ENCODE data around the gene ARMC12. TPM values are rescaled to one million over a fixed set of nuclear protein-coding genes. Genes with fewer than 3 reads are reported as not detected.

The ARMC12 gene
- polyA plus RNA-seq, 2 donors, result 0.27 to 0.96 TPM

DNA sequence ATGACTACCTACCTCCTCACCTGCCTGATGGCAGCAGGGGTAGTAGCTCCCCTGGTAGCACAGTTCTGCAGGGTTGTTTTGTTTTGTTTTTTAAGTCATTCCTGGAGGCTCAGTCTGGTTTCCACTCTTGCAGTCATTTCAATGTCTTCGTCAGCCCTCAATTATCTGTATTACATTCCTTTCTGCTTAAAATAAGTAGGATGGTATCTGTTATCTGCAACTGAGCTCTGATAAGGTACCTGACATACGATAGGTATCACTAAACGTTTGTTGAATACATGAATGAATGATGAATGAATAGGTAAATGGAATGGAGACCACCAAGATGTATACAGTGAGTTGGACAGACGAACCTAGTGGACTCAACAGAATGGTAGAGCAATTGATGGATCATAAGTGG, 32.4 kb downstream of the ARMC12 start:
- no peaks in the 10 kb centered on the region for H3K36me3 ChIP-seq (ENCODE audit: control insufficient read depth in 2 of 2, insufficient read depth in 2 of 2, low read length in 1 of 2)
- H3K4me3 ChIP-seq (ENCODE audit: low read depth in 1 of 2, low read length in 2 of 2), result no peak overlapping the region
- H3K4me1 ChIP-seq (ENCODE audit: control insufficient read depth in 2 of 2, insufficient read depth in 2 of 2, low read length in 1 of 2), result no peaks in the 10 kb centered on the region
- WGBS, 2 donors, result 72 to 74% methylated on average over 4 of the region's 4 CpGs
- no peak overlapping the region for H3K27ac ChIP-seq (ENCODE audit: low read depth in 2 of 2, low read length in 1 of 2)
- H3K9me3 ChIP-seq (ENCODE audit: control insufficient read depth in 2 of 2, insufficient read depth in 1 of 2, low read depth in 1 of 2, low read length in 1 of 2), result no peaks in the 10 kb centered on the region
- peaks cover 0 to 2% of the 10 kb centered on the region in 2 donors for H3K27me3 ChIP-seq (ENCODE audit: control insufficient read depth in 1 of 2, insufficient read depth in 2 of 2, low read length in 2 of 2)

DNA sequence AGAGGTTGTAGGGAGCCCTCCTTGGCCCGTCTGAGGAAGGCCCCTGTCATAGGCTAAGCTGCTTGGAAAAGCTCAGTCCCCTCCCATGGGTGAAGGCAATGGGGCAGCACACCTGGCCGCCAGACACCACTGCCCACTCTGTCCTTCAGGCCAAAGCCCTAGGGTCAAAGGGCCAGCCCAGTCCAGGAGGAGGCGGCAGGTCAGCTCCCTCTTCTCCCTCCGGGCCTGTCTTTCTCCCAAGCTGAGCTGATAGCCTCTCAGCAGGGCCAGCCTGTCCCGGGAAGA, 34.5 kb downstream of the ARMC12 start:
- Histone ChIP-seq H3K27me3 (ENCODE audit: control insufficient read depth in 1 of 2, insufficient read depth in 2 of 2, low read length in 2 of 2) (no peaks in the 10 kb centered on the region), H3K9me3 (ENCODE audit: control insufficient read depth in 2 of 2, insufficient read depth in 1 of 2, low read depth in 1 of 2, low read length in 1 of 2) (no peaks in the 10 kb centered on the region), H3K27ac (ENCODE audit: low read depth in 2 of 2, low read length in 1 of 2) (no peak overlapping the region), H3K36me3 (ENCODE audit: control insufficient read depth in 2 of 2, insufficient read depth in 2 of 2, low read length in 1 of 2) (no peaks in the 10 kb centered on the region), H3K4me3 (ENCODE audit: low read depth in 1 of 2, low read length in 2 of 2) (no peak overlapping the region), H3K4me1 (ENCODE audit: control insufficient read depth in 2 of 2, insufficient read depth in 2 of 2, low read length in 1 of 2) (no peaks in the 10 kb centered on the region)
- 65 to 73% methylated on average over 5 of the region's 5 CpGs for WGBS, 2 donors

DNA sequence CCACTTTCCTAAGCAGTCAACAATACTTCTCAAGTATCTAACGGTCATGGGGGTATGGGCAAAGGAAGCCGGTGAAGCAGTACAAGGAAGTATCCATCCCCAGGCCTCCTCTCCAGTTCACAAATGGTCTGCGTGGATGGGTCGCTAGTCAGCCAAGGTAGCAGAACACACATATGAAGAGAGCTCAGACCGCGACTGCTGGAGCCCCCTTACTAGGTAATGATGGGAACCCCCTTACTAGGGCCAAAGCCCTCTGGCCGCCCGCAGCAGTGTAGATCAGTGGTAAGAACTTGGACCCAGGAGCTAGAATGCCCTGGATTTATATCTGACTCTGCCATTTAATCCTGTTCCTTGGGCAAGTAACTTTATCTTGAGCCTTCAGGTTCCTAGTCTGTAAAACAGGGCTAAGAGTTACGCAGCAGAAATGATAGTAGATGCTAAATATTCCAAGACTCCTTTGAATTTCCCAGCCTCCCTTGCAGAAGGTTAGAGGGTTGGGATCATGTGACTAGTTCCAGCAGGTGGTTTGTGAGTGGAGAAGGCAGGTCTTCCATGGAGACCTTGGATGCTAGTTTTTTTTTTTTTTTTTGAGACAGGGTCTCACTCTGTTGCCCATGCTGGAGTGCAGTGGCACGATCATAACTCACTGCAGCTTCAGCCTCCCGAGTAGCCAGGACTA, 37.4 kb downstream of the ARMC12 start:
- H3K27ac ChIP-seq (ENCODE audit: low read depth in 2 of 2, low read length in 1 of 2), result no peak overlapping the region
- H3K36me3 ChIP-seq (ENCODE audit: control insufficient read depth in 2 of 2, insufficient read depth in 2 of 2, low read length in 1 of 2), result no peaks in the 10 kb centered on the region
- 81 to 85% methylated on average over 11 of the region's 11 CpGs for WGBS, 2 donors
- H3K9me3 ChIP-seq (ENCODE audit: control insufficient read depth in 2 of 2, insufficient read depth in 1 of 2, low read depth in 1 of 2, low read length in 1 of 2), result no peaks in the 10 kb centered on the region
- H3K4me1 ChIP-seq (ENCODE audit: control insufficient read depth in 2 of 2, insufficient read depth in 2 of 2, low read length in 1 of 2), result peaks cover 0 to 5% of the 10 kb centered on the region in 2 donors
- H3K4me3 ChIP-seq (ENCODE audit: low read depth in 1 of 2, low read length in 2 of 2), result no peak overlapping the region
- peaks cover 0 to 5% of the 10 kb centered on the region in 2 donors for H3K27me3 ChIP-seq (ENCODE audit: control insufficient read depth in 1 of 2, insufficient read depth in 2 of 2, low read length in 2 of 2)

DNA sequence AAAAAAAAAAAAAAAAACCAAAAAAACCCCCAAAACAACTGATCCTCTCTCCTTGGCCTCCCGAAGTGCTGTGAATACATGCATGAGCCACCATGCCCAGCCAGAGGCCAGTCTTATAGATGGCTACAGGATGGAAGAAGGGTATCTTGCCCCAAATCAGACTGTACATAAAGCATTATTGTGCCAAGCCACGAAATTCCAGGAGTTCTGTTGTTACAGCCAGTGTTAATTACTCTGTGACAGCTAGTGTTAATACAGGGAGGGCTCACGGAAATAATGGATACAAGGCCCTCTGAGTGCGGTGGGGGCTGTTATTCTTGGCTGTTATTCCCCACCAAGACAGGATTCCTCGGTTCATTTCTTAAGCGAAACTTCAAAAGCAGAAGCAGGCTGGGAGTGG, 38.2 kb downstream of the ARMC12 start:
- Histone ChIP-seq H3K9me3 (ENCODE audit: control insufficient read depth in 2 of 2, insufficient read depth in 1 of 2, low read depth in 1 of 2, low read length in 1 of 2) (no peaks in the 10 kb centered on the region), H3K4me3 (ENCODE audit: low read depth in 1 of 2, low read length in 2 of 2) (no peak overlapping the region), H3K27me3 (ENCODE audit: control insufficient read depth in 1 of 2, insufficient read depth in 2 of 2, low read length in 2 of 2) (peaks cover 0 to 5% of the 10 kb centered on the region in 2 donors), H3K27ac (ENCODE audit: low read depth in 2 of 2, low read length in 1 of 2) (no peak overlapping the region), H3K36me3 (ENCODE audit: control insufficient read depth in 2 of 2, insufficient read depth in 2 of 2, low read length in 1 of 2) (no peaks in the 10 kb centered on the region), H3K4me1 (ENCODE audit: control insufficient read depth in 2 of 2, insufficient read depth in 2 of 2, low read length in 1 of 2) (peaks cover 0 to 5% of the 10 kb centered on the region in 2 donors)
- WGBS, 2 donors, result 72 to 76% methylated on average over 6 of the region's 6 CpGs

DNA sequence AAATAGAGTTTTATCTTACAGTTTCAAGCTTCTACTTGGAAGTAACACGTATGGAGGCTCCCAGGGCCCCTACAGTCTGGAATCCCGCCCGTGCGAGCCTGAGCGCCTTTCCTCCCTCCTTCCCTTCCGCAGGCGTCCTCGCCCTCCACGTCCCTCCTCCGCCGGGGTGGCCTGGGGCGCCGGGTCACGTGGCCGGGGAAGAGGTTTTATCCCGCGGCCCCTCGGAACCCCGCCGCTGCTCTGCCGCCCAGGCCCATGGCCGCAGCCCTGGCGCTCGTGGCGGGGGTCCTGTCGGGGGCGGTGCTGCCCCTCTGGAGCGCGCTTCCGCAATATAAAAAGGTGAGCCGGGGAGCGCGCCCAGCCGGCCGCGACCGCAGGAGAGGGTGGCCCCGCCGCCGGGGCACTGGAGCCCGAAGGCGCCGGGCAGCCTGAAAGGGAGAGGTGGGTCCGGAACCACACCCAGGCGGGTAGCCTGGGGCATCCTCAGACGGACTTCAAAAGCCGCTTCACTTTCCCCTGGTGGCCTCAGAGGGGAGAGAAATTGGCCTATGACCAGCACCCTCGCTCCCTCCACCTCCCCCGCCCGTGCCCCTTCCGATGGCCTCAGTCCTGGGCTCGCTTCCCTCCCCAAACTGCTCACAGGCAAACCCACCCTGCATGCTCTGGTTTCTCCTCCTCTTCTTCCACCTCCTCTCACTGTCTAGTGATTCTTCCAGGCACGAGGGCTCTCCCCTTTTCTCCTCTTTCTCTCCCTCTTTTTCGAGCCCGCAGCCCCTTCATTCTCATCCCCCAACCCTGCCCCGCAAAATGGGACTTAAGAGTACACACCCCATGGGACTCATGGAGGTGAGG, 39.8 kb downstream of the ARMC12 start, which contains the start of gene CLPSL2:
Gene CLPSL2 (plus strand): TSS at position 235 of the 852 bp plus-strand sequence. CDS start 21 bp downstream, at position 256.
- Histone ChIP-seq H3K9me3 (ENCODE audit: control insufficient read depth in 2 of 2, insufficient read depth in 1 of 2, low read depth in 1 of 2, low read length in 1 of 2) (no peaks in the 10 kb centered on the region), H3K27me3 (ENCODE audit: control insufficient read depth in 1 of 2, insufficient read depth in 2 of 2, low read length in 2 of 2) (peaks cover 0 to 5% of the 10 kb centered on the region in 2 donors), H3K4me1 (ENCODE audit: control insufficient read depth in 2 of 2, insufficient read depth in 2 of 2, low read length in 1 of 2) (peaks cover 0 to 5% of the 10 kb centered on the region in 2 donors), H3K27ac (ENCODE audit: low read depth in 2 of 2, low read length in 1 of 2) (no peak within 1 kb of the TSS), H3K36me3 (ENCODE audit: control insufficient read depth in 2 of 2, insufficient read depth in 2 of 2, low read length in 1 of 2) (no peaks in the 10 kb centered on the region), H3K4me3 (ENCODE audit: low read depth in 1 of 2, low read length in 2 of 2) (peak within 1 kb of the TSS; percentile 17 to 24)
- WGBS, 2 donors, result 3 to 4% methylated on average over 56 of the region's 56 CpGs

DNA sequence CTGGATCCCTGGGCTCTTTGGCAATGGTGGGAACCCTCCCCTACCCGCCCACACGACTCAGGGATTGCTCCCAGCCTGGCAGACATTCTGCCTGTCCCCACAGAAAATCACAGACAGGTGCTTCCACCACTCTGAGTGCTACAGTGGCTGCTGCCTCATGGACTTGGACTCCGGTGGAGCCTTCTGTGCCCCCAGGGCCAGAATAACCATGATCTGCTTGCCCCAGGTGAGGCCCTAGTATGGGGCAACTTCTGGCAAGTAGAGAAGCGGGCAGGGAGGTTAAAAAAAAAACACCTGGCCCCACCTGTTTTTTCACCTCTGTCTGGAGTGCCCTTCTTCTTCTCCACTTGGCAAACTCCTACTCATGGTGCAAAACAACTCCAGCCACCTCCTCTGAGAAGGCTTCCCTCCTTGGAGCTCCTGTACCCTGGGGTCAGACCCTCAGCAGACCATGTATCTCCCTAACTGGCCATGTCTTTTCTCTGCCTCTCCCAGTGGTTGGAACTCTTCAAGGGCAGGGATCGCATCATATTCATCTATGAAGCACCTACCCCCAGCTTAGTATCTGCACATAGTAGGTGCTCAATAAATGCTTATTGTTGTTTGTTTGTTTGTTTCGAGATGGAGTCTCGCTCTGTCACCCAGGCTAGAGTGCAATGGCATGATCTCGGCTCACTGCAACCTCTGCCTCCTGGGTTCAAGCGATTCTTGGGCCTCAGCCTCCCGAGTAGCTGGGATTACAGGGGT, 40.7 kb downstream of the ARMC12 start:
- no peak overlapping the region for H3K4me3 ChIP-seq (ENCODE audit: low read depth in 1 of 2, low read length in 2 of 2)
- no peaks in the 10 kb centered on the region for H3K36me3 ChIP-seq (ENCODE audit: control insufficient read depth in 2 of 2, insufficient read depth in 2 of 2, low read length in 1 of 2)
- WGBS, 2 donors, result 74 to 77% methylated on average over 10 of the region's 10 CpGs
- H3K27me3 ChIP-seq (ENCODE audit: control insufficient read depth in 1 of 2, insufficient read depth in 2 of 2, low read length in 2 of 2), result peaks cover 0 to 5% of the 10 kb centered on the region in 2 donors
- H3K9me3 ChIP-seq (ENCODE audit: control insufficient read depth in 2 of 2, insufficient read depth in 1 of 2, low read depth in 1 of 2, low read length in 1 of 2), result no peaks in the 10 kb centered on the region
- H3K4me1 ChIP-seq (ENCODE audit: control insufficient read depth in 2 of 2, insufficient read depth in 2 of 2, low read length in 1 of 2), result peaks cover 0 to 5% of the 10 kb centered on the region in 2 donors
- no peak overlapping the region for H3K27ac ChIP-seq (ENCODE audit: low read depth in 2 of 2, low read length in 1 of 2)

DNA sequence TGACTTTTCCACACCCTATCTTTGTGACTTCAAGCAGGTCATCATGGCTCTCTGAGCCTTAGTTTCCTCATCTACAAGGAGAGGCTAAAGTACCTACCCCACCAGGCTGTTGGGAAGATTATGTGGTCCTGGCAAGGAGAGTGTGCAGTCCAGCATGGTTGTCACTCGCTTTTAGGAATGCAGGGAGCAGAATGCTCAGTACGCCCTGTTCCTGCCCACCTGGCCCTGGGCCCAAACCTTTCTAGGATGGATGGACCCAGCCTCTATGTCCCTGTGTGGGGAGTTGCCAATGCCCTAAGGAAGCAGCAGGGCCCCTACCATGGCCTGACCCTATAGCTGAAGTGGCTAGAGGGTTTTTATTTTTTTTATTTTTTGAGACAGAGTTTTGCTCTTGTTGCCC, 41.6 kb downstream of the ARMC12 start:
- H3K36me3 ChIP-seq (ENCODE audit: control insufficient read depth in 2 of 2, insufficient read depth in 2 of 2, low read length in 1 of 2), result no peaks in the 10 kb centered on the region
- no peak overlapping the region for H3K27ac ChIP-seq (ENCODE audit: low read depth in 2 of 2, low read length in 1 of 2)
- peaks cover 0 to 5% of the 10 kb centered on the region in 2 donors for H3K27me3 ChIP-seq (ENCODE audit: control insufficient read depth in 1 of 2, insufficient read depth in 2 of 2, low read length in 2 of 2)
- no peak overlapping the region for H3K4me3 ChIP-seq (ENCODE audit: low read depth in 1 of 2, low read length in 2 of 2)
- peaks cover 0 to 5% of the 10 kb centered on the region in 2 donors for H3K4me1 ChIP-seq (ENCODE audit: control insufficient read depth in 2 of 2, insufficient read depth in 2 of 2, low read length in 1 of 2)
- H3K9me3 ChIP-seq (ENCODE audit: control insufficient read depth in 2 of 2, insufficient read depth in 1 of 2, low read depth in 1 of 2, low read length in 1 of 2), result no peaks in the 10 kb centered on the region
- WGBS, 2 donors, result 78 to 89% methylated on average over 2 of the region's 2 CpGs

DNA sequence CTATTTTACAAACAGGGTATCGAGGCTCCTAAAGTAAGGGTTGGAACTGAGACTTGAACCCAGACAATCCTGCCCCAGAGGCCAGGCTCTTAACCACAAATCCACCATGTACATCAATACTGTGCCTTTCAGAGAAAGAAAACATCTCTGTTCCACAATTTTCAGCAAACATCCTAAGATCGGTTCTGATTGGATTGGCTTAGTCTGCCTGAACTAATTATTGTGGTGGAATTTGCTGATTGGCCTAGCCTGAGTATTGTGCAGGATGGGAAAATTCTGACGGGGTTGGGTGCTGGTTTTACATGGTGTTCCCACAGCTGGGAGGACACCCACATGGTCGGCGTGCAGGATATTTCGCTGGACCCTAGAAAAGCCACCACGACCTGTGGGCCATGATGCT, 43.9 kb downstream of the ARMC12 start, which contains the start of gene CLPSL1:
Gene CLPSL1 (plus strand): TSS at position 301 of the 400 bp plus-strand sequence. CDS start 92 bp downstream, at position 393.
- no peak within 1 kb of the TSS for H3K27ac ChIP-seq (ENCODE audit: low read depth in 2 of 2, low read length in 1 of 2)
- H3K4me1 ChIP-seq (ENCODE audit: control insufficient read depth in 2 of 2, insufficient read depth in 2 of 2, low read length in 1 of 2), result peaks cover 0 to 5% of the 10 kb centered on the region in 2 donors
- 82 to 85% methylated on average over 7 of the region's 7 CpGs for WGBS, 2 donors

DNA sequence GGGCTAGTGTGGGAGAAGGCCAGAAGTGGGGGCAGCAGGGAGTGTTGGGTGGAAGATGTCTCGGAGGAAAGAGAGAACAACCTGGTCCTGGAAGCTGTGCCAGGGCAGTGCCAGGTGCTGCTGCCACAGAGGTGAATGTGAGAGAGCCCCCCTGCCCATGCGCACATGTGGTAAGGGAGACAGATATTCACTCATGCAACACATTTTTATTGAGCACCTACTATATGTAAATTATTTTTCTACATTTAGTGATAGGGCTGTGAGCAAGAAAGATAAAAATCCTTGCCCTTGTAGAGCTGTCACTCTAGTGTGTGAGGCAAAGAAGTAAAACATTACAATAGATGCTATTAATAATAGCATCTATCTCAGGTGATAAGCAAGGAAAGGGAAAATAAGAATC, 44.5 kb downstream of the ARMC12 start:
- Histone ChIP-seq H3K9me3 (ENCODE audit: control insufficient read depth in 2 of 2, insufficient read depth in 1 of 2, low read depth in 1 of 2, low read length in 1 of 2) (no peaks in the 10 kb centered on the region), H3K27me3 (ENCODE audit: control insufficient read depth in 1 of 2, insufficient read depth in 2 of 2, low read length in 2 of 2) (peaks cover 0 to 8% of the 10 kb centered on the region in 2 donors)
- 94 to 100% methylated on average over 2 of the region's 2 CpGs for WGBS, 2 donors

More for the DNA sequence above, 43.9 kb downstream of the ARMC12 start, which contains the start of gene CLPSL1:
- Histone ChIP-seq H3K9me3 (ENCODE audit: control insufficient read depth in 2 of 2, insufficient read depth in 1 of 2, low read depth in 1 of 2, low read length in 1 of 2) (no peaks in the 10 kb centered on the region), H3K4me3 (ENCODE audit: low read depth in 1 of 2, low read length in 2 of 2) (no peak within 1 kb of the TSS), H3K27me3 (ENCODE audit: control insufficient read depth in 1 of 2, insufficient read depth in 2 of 2, low read length in 2 of 2) (peaks cover 0 to 5% of the 10 kb centered on the region in 2 donors), H3K36me3 (ENCODE audit: control insufficient read depth in 2 of 2, insufficient read depth in 2 of 2, low read length in 1 of 2) (no peaks in the 10 kb centered on the region)

More for the DNA sequence above, 44.5 kb downstream of the ARMC12 start:
- Histone ChIP-seq H3K36me3 (ENCODE audit: control insufficient read depth in 2 of 2, insufficient read depth in 2 of 2, low read length in 1 of 2) (no peaks in the 10 kb centered on the region), H3K27ac (ENCODE audit: low read depth in 2 of 2, low read length in 1 of 2) (no peak overlapping the region), H3K4me3 (ENCODE audit: low read depth in 1 of 2, low read length in 2 of 2) (no peak overlapping the region), H3K4me1 (ENCODE audit: control insufficient read depth in 2 of 2, insufficient read depth in 2 of 2, low read length in 1 of 2) (peaks cover 0 to 5% of the 10 kb centered on the region in 2 donors)

Measured in esophagus (tissue), 2 donors.